ENCODE results near the gene MBD3L2B.

Gene MBD3L2B

GRCh38 chr19:7010722-7011593, 10.3 kb downstream of the MBD3L2B start:
- peak in 1 of 2 experiments; percentile 14 for DNase-seq

DNA sequence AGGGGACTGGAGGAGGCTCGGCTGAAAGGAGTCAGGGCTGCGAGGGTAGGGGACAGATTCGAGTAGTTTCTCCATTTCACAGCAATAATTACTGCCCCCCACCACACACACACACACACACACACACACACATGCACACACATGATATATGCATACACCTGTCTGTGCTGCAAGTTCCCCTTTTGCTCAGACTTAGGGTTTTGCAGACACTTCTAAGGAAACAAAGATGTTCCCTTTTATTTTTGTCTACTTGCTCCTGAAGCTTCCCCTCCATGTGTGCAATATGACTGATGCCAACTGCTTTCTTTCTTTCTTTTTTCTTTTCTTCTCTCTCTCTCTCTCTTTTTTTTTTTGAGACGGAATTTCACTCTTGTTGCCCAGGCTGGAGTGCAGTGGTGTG, 13.4 kb downstream of the MBD3L2B start:
- no peak for DNase-seq

DNA sequence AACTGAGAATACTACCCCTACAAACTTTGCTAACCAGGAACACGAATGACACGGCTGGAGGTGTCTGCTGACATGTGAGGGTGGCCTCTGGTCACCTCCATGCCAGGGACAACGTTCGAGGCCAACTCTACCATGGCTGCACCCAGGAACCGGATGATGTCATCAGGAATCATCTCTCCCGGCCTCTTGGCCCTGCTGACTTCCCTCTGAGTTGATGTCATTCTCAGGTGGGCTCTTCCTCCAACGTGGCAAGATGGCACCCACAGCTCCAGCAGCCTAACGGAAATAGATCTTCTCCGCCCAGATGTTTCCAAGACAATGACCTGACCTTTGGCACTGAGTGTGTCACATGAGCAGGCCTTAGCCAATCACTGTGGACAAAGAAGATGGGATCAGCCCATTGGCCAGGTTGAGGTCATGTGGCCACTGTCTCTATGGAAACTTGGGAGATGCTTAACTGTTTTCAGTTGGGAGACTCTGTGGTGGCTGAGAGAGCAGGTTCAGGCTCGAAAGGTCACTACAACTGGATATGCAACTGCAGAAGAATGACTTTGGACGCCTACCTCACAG, 15.0 kb downstream of the MBD3L2B start:
- no peak for DNase-seq

- DNase-seq = peak in 1 of 2 experiments; percentile 24
Measured at GRCh38 chr19:7004313-7004931, 16.8 kb downstream of the MBD3L2B start.

DNA sequence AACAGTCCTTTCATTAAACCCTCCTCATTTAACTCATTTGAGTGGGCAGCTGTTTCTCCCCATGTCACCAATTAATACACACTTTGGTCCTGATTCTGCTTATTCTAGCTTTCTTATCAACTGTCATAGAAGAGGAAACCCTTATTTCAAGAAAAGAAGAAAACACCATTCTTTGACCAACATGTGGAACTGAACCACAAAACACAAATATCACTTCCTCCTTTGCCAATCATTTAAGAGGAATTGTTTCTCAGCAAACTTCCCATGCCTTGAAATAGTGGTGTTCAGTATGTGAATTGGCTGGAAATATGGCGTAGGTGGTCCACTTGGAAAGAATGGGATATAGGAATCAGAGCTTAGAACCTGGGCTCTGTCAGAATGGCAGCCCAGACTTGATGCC, 20.4 kb downstream of the MBD3L2B start:
- DNase-seq = no peak

DNA sequence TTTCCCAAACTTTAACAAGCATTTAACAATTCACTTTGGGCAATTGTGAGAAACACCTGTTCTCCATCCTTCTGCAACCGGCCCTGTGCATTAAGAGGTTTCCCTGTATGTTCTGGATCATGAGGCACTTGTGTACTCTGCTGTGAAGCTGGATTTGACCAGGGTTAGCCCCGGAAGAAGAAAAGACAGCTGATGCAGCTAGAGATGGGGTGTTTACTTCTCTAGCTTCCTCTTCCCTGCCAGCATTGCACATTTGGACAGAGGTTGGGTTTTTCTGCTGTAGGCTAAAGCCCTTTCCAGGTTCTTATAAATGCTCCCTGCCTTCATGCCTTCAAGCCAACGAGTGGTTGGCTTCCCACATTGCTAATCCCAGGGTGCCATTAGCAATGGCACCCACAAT, 20.9 kb downstream of the MBD3L2B start:
- no peak for DNase-seq

DNA sequence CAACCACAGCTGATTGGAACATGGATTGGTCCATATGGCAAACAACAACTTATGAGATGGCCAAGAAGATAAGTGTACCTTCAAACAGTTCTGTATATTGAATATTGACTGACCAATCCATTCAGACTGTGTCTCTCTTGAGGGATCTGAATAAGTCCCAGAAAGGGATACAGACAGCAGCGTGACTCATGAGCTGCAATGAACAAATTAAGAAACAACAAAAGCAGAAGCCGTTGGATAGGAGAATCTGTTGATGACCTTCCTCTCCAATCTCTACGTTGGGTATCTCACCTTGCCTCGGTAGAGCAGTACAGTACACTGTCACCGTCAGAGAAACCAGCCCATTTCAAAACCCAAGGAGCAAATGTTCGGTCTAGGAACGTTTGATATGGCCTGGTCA, 21.3 kb downstream of the MBD3L2B start:
- no peak for DNase-seq

- DNase-seq = no peak
Measured at GRCh38 chr19:6997679-6998445, 23.4 kb downstream of the MBD3L2B start.

DNA sequence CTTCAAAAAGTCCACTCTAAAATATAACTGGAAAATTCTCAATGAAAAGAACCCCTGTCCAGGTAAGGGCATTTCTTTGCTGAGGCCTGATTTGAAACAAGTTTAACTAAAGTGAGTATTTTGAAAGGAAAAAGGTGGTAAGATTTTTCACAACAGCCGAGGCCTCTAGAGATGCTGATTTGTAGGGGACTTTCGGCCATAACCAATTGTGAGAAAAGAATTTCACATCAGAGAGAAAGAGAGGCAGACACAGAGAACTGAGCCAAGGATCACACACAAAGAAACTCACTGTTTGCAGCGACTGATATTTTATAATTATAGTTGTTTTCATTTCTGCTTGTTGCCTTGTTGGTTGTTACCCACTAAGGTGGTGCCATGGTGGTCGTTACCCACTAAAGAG, 24.4 kb downstream of the MBD3L2B start:
- no peak for DNase-seq

- no peak for DNase-seq
Measured at GRCh38 chr19:6995054-6995453, 26.2 kb downstream of the MBD3L2B start.

DNA sequence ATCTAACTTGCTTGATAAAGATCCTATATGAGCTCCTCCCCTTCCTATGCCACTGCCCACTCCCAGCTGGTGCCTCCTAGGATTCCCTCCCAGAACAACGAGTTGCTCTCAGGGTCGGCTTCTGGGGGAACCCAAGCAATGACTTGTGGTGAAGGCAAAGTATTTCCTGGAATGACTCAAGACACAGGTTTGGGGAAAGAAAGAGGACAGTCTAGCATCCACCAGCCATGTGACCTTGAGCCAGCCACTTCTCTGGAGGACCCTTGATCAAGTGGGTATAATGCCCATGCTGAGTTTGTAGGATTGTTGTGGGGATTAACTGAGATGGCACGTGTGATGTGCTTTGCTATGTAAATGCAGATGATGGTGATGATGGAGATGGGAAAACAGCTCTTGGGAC, 33.0 kb downstream of the MBD3L2B start:
- no peak for DNase-seq

DNA sequence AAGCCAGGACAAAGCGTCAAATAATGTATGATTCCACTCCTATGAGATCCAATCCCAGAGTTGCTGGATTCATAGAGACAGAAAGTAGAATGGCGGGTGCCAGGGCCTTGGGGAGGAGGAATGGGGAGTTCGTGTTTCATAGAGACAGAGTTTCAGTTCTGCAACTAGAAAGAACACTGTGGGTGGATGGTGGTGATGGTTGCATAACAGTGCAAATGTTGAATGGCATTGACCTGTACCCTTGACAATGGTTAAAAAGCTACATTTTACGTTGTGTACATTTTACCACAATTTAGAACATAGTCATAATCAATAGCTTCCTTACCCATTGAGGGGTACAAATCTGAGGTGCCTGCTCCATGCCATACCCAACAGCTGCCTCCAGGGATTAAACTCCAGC, 33.4 kb downstream of the MBD3L2B start:
- DNase-seq = no peak

- no peak for DNase-seq
Measured at GRCh38 chr19:6983448-6983847, 37.8 kb downstream of the MBD3L2B start.

- DNase-seq = no peak
Measured at GRCh38 chr19:6979399-6979798, 41.8 kb downstream of the MBD3L2B start.

GRCh38 chr19:6976197-6976596, 45.0 kb downstream of the MBD3L2B start:
- no peak for DNase-seq

GRCh38 chr19:6971366-6971765, 49.9 kb downstream of the MBD3L2B start:
- no peak for DNase-seq

DNA sequence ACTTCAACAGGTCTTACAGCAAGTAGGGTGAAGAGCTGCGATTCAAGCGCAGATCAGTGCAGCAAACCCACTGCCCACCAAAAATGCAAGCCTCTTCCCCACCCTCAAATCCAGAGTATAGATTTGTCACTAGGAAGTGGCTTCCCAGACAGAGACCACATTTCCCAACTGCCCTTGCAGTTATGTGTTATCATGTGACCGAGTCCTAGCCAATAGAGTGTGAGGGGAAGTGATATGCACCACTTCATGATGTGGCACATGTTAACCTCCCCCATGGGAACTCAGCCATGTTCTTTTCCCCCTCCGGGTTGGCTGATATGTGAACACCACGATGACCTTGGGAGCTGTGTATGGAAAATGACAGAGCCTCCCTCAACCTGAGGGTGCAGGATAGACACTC, 50.8 kb downstream of the MBD3L2B start:
- DNase-seq = no peak

DNA sequence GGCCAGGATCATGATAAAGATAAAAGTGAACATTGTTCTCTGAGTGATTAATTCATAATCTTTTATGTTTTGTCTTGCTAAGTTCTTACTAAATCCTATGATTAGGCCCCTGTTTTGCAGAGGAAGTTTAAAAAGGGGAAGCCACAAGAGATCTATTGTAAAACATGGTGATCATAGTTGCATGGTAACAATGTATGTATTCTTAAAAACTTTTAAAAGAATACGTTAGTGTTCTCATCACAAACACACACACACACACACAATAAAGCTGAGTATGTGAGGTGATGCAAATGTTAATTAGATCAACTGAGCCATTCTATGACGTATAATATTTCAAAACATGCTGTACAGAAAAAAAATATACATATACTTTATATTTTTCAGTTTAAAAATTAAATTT, 51.2 kb downstream of the MBD3L2B start:
- DNase-seq = no peak

GRCh38 chr19:6969490-6969889, 51.7 kb downstream of the MBD3L2B start:
- DNase-seq = no peak

Data from NCI-H1930 (cell line).